ENCODE data around the gene TENT4B. TPM values are rescaled to one million over a fixed set of nuclear protein-coding genes. Genes with fewer than 3 reads are reported as not detected.

TENT4B gene
- total and polyA plus RNA-seq, 4 donors = 4.3 to 16.3 (median 8.4) TPM

DNA sequence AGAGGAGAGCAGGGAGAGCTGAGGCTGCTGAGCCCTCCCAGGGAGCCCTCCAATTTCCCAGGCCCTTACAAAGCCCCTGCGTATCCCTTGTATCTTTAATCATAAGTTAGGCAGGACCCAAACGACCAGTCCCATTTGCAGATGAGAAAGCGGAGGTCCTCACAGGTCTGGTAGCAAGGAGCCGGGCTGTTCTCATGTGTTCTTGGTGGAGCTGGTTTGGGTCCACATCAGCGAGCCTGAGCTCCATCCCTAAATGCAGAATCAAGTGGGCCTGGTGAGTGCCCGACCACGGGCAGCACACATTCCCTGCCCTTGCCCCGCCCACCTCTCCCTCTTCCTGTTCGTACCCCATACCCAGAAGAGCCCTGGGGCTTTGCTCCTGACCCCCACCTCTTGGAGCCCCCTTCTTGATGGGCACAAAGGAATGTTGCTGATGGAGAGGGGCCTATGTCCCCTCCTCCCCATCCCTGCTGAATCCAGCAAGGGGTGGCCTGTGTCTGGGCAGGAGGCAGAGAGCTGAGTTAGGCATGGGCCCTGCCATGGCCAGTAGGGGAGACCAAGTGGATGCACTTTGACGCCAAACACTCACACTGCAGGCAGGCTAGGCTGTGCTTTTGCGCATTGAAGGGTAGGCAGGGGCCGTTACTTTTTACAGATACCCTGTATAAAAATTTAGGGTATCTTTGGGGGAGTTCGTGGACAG is 95.0 kb downstream of the TENT4B start:
- Histone ChIP-seq H3K27ac (ENCODE audit: low read depth in 1 of 2, low read length in 1 of 2) (peak overlapping the region in 1 of 2 donors; percentile 62), H3K36me3 (ENCODE audit: control insufficient read depth in 4 of 4, insufficient read depth in 4 of 4, low read length in 4 of 4) (no peaks in the 10 kb centered on the region), H3K4me3 (no peak overlapping the region), H3K9me3 (ENCODE audit: control insufficient read depth in 4 of 4, insufficient read depth in 3 of 4, low read length in 3 of 4) (peaks cover 0 to 2% (median 0%) of the 10 kb centered on the region in 4 donors), H3K27me3 (ENCODE audit: control insufficient read depth in 3 of 3, insufficient read depth in 3 of 3, low read length in 2 of 3) (peaks cover 0 to 10% (median 6%) of the 10 kb centered on the region in 3 donors), H3K4me1 (ENCODE audit: control insufficient read depth in 5 of 5, insufficient read depth in 5 of 5, low read length in 5 of 5) (peaks cover 0 to 20% (median 13%) of the 10 kb centered on the region in 5 donors), H3K9ac (ENCODE audit: insufficient read depth in 1 of 2, low read length in 2 of 2) (no peak overlapping the region)
- 76 to 83% methylated on average over 13 of the region's 13 CpGs for WGBS, 2 donors
- no peak for DNase-seq
- ATAC-seq (ENCODE audit: insufficient read depth, low FRiP score) = no peak
- TF ChIP-seq, protein P1, sequence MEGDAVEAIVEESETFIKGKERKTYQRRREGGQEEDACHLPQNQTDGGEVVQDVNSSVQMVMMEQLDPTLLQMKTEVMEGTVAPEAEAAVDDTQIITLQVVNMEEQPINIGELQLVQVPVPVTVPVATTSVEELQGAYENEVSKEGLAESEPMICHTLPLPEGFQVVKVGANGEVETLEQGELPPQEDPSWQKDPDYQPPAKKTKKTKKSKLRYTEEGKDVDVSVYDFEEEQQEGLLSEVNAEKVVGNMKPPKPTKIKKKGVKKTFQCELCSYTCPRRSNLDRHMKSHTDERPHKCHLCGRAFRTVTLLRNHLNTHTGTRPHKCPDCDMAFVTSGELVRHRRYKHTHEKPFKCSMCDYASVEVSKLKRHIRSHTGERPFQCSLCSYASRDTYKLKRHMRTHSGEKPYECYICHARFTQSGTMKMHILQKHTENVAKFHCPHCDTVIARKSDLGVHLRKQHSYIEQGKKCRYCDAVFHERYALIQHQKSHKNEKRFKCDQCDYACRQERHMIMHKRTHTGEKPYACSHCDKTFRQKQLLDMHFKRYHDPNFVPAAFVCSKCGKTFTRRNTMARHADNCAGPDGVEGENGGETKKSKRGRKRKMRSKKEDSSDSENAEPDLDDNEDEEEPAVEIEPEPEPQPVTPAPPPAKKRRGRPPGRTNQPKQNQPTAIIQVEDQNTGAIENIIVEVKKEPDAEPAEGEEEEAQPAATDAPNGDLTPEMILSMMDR (IDR thresholded peaks at IDR 0.05; ENCODE audit: control extremely low read depth, extremely low read depth) = no peak

DNA sequence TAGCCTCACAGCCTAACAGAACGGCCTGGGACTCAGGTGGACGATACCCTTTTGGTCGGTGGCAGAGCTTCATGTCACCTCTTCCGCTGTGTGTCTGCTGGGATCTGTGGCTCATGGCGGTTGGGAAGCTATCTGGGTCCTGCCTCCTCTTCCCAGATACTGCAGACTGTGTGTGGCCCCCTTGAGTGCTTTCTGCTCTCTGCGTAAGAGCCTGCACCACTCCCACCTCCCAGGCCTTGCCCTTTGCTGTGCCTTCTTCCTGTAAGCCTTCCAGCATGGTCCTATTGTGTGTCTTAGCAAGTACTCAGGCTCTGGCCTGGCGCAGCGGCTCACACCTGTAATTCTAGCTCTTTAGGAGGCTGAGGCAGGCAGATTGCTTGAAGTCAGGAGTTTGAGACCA is 95.7 kb downstream of the TENT4B start:
- Histone ChIP-seq H3K4me3 (no peak overlapping the region), H3K9me3 (ENCODE audit: control insufficient read depth in 4 of 4, insufficient read depth in 3 of 4, low read length in 3 of 4) (peaks cover 0 to 2% (median 0%) of the 10 kb centered on the region in 4 donors), H3K27ac (ENCODE audit: low read depth in 1 of 2, low read length in 1 of 2) (peak overlapping the region in 1 of 2 donors; percentile 79), H3K9ac (ENCODE audit: insufficient read depth in 1 of 2, low read length in 2 of 2) (no peak overlapping the region), H3K36me3 (ENCODE audit: control insufficient read depth in 4 of 4, insufficient read depth in 4 of 4, low read length in 4 of 4) (no peaks in the 10 kb centered on the region), H3K4me1 (ENCODE audit: control insufficient read depth in 5 of 5, insufficient read depth in 5 of 5, low read length in 5 of 5) (peaks cover 0 to 20% (median 13%) of the 10 kb centered on the region in 5 donors), H3K27me3 (ENCODE audit: control insufficient read depth in 3 of 3, insufficient read depth in 3 of 3, low read length in 2 of 3) (peaks cover 0 to 10% (median 6%) of the 10 kb centered on the region in 3 donors)
- WGBS, 2 donors = 76 to 86% methylated on average over 8 of the region's 8 CpGs
- DNase-seq (no peak), ATAC-seq (ENCODE audit: insufficient read depth, low FRiP score) (no peak)
- TF ChIP-seq, protein P1 (IDR thresholded peaks at IDR 0.05; ENCODE audit: control extremely low read depth, extremely low read depth) = no peak

DNA sequence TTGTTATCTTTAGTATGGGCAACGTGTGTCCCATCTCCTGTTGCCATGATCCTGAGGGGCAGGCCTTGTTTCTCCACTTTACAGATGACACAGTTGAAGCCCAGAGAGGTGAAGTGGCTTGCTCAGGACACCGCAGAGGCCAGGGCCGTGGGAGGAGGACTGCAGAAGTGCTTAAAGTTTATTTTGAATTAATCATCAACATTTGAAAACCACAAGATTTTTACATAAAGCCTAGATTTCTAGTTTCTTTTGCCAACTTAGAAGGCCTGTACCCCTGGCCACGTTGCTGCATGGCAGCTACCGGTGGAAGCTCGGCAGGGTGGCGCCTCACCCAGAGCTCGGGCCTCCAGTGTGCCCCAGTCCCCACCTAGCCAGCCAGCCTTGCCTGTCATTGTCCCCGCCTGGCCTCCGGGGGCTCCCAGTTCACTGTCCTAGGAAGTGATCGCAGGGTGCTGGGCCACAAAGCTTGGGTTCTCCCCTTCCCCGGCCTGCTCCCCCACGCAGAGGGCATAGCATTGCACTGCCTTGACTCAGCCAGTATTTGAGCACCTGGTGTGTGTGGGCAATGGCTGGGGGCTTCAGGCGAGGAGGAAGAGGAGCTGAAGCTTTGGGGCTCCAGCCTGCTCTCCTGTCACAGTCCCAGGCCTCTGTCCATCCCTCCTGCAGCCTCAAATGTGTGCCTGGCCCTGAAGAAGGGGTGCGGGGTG is 98.4 kb downstream of the TENT4B start:
- H3K27me3 ChIP-seq (ENCODE audit: control insufficient read depth in 3 of 3, insufficient read depth in 3 of 3, low read length in 2 of 3) = no peaks in the 10 kb centered on the region
- H3K9me3 ChIP-seq (ENCODE audit: control insufficient read depth in 4 of 4, insufficient read depth in 3 of 4, low read length in 3 of 4) = peaks cover 0 to 2% (median 0%) of the 10 kb centered on the region in 4 donors
- H3K4me3 ChIP-seq = no peak overlapping the region
- peaks cover 0 to 13% (median 2%) of the 10 kb centered on the region in 5 donors for H3K4me1 ChIP-seq (ENCODE audit: control insufficient read depth in 5 of 5, insufficient read depth in 5 of 5, low read length in 5 of 5)
- H3K9ac ChIP-seq (ENCODE audit: insufficient read depth in 1 of 2, low read length in 2 of 2) = no peak overlapping the region
- DNase-seq (no peak), ATAC-seq (ENCODE audit: insufficient read depth, low FRiP score) (peak; percentile 80)
- H3K36me3 ChIP-seq (ENCODE audit: control insufficient read depth in 4 of 4, insufficient read depth in 4 of 4, low read length in 4 of 4) = no peaks in the 10 kb centered on the region
- peak overlapping the region in 1 of 2 donors; percentile 73 for H3K27ac ChIP-seq (ENCODE audit: low read depth in 1 of 2, low read length in 1 of 2)
- TF ChIP-seq, protein P1 (IDR thresholded peaks at IDR 0.05; ENCODE audit: control extremely low read depth, extremely low read depth) = no peak
- 64 to 81% methylated on average over 15 of the region's 15 CpGs for WGBS, 2 donors

Data from lung (tissue), 12 donors.